PFSK-1 (cell line): ENCODE data around the gene DPP6.

Experiments used
- FOXP2 ChIP-seq: optimal IDR thresholded peaks from 2 replicates; pipeline ENCODE3; 2011; ENCODE audit warnings: borderline replicate concordance, control low read depth, inconsistent platforms; ENCODE audit not compliant: insufficient read depth; ENCODE audit errors: extremely low read length, extremely low read depth
- POLR2AphosphoS5 ChIP-seq: IDR thresholded peaks from 2 replicates; pipeline ENCODE4 v1.6.1; 2012; ENCODE audit warnings: low read depth, mild to moderate bottlenecking, control low read depth, low read length, moderate library complexity
- TAF1 ChIP-seq: IDR thresholded peaks from 2 replicates; pipeline ENCODE4 v1.6.1; 2012; ENCODE audit warnings: low read length, control low read depth, borderline replicate concordance; ENCODE audit not compliant: insufficient read depth
- TF ChIP-seq, protein P1 (sequence below), 2 experiments: IDR thresholded peaks; 2 replicates each; pipeline versions ENCODE4 v1.6.1 to v1.8.0; 2011 to 2012; ENCODE audit warnings: low read depth in 2 of 2, low read length in 2 of 2, control low read depth in 1 of 2, inconsistent platforms in 1 of 2, mild to moderate bottlenecking in 1 of 2, moderate library complexity in 1 of 2; ENCODE audit not compliant: insufficient read depth in 1 of 2

DNA sequence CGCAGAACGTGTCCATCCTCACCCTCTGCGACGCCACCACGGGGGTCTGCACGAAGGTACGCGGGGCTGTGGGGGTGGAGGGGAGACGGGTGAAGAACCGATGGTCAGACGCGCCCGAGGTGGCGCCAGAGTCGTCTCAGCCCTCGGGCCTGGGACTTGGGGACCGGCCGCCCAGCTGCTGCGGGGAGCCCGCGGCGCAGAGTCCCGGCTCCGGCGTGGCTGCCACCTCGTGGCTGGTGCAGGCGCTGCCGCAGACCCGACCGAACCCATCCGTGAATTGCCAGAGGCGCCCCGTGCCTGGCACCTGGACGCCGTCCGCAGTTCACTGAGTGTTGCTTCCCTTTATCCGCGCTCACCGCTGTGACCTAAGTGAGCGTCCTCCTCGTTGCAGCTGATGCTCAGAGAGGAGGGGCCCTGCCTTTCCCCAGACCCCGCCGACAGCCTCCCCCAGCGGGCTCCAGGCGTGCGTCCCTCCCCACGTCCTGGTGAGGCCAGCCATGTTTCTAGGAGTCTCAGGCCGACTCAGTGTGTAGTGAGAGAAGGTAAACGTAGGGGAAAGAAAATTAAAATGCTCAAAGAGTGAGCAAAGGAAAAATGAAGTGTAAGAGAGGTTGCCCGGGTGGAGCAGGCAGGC lies 742.1 kb downstream of the DPP6 start:
- TF ChIP-seq, protein P1, sequence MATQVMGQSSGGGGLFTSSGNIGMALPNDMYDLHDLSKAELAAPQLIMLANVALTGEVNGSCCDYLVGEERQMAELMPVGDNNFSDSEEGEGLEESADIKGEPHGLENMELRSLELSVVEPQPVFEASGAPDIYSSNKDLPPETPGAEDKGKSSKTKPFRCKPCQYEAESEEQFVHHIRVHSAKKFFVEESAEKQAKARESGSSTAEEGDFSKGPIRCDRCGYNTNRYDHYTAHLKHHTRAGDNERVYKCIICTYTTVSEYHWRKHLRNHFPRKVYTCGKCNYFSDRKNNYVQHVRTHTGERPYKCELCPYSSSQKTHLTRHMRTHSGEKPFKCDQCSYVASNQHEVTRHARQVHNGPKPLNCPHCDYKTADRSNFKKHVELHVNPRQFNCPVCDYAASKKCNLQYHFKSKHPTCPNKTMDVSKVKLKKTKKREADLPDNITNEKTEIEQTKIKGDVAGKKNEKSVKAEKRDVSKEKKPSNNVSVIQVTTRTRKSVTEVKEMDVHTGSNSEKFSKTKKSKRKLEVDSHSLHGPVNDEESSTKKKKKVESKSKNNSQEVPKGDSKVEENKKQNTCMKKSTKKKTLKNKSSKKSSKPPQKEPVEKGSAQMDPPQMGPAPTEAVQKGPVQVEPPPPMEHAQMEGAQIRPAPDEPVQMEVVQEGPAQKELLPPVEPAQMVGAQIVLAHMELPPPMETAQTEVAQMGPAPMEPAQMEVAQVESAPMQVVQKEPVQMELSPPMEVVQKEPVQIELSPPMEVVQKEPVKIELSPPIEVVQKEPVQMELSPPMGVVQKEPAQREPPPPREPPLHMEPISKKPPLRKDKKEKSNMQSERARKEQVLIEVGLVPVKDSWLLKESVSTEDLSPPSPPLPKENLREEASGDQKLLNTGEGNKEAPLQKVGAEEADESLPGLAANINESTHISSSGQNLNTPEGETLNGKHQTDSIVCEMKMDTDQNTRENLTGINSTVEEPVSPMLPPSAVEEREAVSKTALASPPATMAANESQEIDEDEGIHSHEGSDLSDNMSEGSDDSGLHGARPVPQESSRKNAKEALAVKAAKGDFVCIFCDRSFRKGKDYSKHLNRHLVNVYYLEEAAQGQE (IDR thresholded peaks at IDR 0.05; ENCODE audit: insufficient read depth in 1 of 2, low read depth in 2 of 2, low read length in 2 of 2), result no peak
- TF ChIP-seq TAF1 (no peak), POLR2AphosphoS5 (no peak), FOXP2 (no peak)
